Testis (tissue), 2 donors: ENCODE data around the gene PTPRD.

Source experiments
- POLR2A ChIP-seq: fragments of 450-650 bp; IDR thresholded peaks from one replicate; pipeline ENCODE4 v1.6.1; 2017; ENCODE audit warnings: antibody characterized with exemption, mild to moderate bottlenecking, moderate library complexity
- TF ChIP-seq, protein P1 (sequence below), 3 experiments: fragments of 450-650 bp in 2 of 3; fragments of 200-600 bp in 1 of 3; sonication (generic) in 1 of 3; IDR thresholded peaks; one replicate each; pipeline ENCODE4 v1.5.1; 2016 to 2019; ENCODE audit warnings: antibody characterized with exemption in 3 of 3, mild to moderate bottlenecking in 2 of 3, moderate library complexity in 1 of 3

DNA sequence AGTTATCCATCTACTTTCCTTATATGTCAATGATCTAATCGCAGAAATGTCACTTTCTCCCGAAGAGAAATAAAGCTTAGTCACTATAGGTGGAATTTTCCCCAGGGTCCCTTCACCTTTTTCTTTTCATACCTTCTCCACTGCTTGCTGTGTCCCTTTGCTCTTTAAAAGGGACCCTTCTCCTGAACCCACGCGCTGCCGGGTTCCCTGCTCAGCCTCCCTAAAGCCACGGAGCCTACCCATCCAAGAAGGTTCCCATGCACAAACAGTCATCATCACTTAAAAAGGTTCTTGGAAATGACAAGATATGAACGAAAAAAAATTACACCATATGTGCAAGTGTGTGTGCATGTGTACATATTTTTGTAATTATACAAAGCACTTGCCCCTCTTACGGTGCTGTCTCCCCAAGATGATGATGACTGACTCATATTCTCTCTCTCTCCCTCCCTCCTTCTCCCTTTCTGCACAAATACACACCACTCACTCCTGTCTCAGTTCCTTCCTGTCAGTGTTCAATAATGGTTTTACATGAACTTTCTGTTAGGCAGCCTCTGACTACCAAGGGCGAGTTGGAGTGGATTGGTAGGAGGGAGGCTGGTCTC is 1.5 kb upstream of the PTPRD start:
- TF ChIP-seq, protein P1, sequence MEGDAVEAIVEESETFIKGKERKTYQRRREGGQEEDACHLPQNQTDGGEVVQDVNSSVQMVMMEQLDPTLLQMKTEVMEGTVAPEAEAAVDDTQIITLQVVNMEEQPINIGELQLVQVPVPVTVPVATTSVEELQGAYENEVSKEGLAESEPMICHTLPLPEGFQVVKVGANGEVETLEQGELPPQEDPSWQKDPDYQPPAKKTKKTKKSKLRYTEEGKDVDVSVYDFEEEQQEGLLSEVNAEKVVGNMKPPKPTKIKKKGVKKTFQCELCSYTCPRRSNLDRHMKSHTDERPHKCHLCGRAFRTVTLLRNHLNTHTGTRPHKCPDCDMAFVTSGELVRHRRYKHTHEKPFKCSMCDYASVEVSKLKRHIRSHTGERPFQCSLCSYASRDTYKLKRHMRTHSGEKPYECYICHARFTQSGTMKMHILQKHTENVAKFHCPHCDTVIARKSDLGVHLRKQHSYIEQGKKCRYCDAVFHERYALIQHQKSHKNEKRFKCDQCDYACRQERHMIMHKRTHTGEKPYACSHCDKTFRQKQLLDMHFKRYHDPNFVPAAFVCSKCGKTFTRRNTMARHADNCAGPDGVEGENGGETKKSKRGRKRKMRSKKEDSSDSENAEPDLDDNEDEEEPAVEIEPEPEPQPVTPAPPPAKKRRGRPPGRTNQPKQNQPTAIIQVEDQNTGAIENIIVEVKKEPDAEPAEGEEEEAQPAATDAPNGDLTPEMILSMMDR (IDR thresholded peaks at IDR 0.05): no peak
- TF ChIP-seq POLR2A: no peak
